K562 (cell line): ENCODE data around the gene TBC1D5. TPM values are rescaled to one million over a fixed set of nuclear protein-coding genes. Genes with fewer than 3 reads are reported as not detected.

Experiments used
- BACH1 ChIP-seq: fragments of 200-800 bp; sonication (Bioruptor generic); IDR thresholded peaks from 2 replicates; pipeline ENCODE4 v1.6.1; 2016; ENCODE audit warnings: missing genetic modification characterization, missing compliant biosample characterization
- BMI1 ChIP-seq: fragments of 150-350 bp; IDR thresholded peaks from 2 replicates; pipeline ENCODE4 v1.6.1; 2014; ENCODE audit warnings: low read length
- CHCHD3 ChIP-seq: fragments of 250-450 bp; sonication (Bioruptor Pico); IDR thresholded peaks from 2 replicates; pipeline ENCODE4 v2.1.2; 2022; ENCODE audit warnings: mild to moderate bottlenecking
- DPF2 ChIP-seq: fragments of 450-650 bp; IDR thresholded peaks from 2 replicates; pipeline ENCODE4 v1.6.1; 2016
- HOMEZ ChIP-seq: fragments of 250-450 bp; sonication (Bioruptor Pico); IDR thresholded peaks from 2 replicates; pipeline ENCODE4 v1.4.0; 2020; ENCODE audit warnings: mild to moderate bottlenecking, moderate library complexity
- KDM1A ChIP-seq, 2 experiments: fragments of 450-650 bp; IDR thresholded peaks; 2 replicates each; pipeline ENCODE4 v1.6.1; 2016; ENCODE audit warnings: mild to moderate bottlenecking in 2 of 2
- MAFF ChIP-seq: IDR thresholded peaks from 2 replicates; pipeline ENCODE4 v1.6.1; 2012; ENCODE audit warnings: low read length, improper control_type of control experiment
- NCOA2 ChIP-seq, 2 experiments: fragments of 450-650 bp; IDR thresholded peaks; 2 replicates each; pipeline ENCODE4 v1.6.1; 2018; ENCODE audit warnings: mild to moderate bottlenecking in 2 of 2, moderate library complexity in 1 of 2; ENCODE audit not compliant: partially characterized antibody in 2 of 2
- NFE2L1 ChIP-seq: fragments of 450-650 bp; IDR thresholded peaks from 2 replicates; pipeline ENCODE4 v1.6.1; 2016; ENCODE audit warnings: missing genetic modification characterization, low read depth, mild to moderate bottlenecking, missing compliant biosample characterization, moderate library complexity, borderline replicate concordance
- RUNX1 ChIP-seq: sonication (generic); IDR thresholded peaks from 2 replicates; pipeline ENCODE4 v1.6.1; 2016; ENCODE audit warnings: antibody characterized with exemption, low read depth
- SREBF1 ChIP-seq: fragments of 150-350 bp; IDR thresholded peaks from 2 replicates; pipeline ENCODE4 v1.6.1; 2014; ENCODE audit warnings: antibody characterized with exemption, low read depth, low read length, borderline replicate concordance
- SRF ChIP-seq, 2 experiments: fragments of 250-450, 450-650 bp in 1 of 2; sonication (Bioruptor Pico) in 1 of 2; sonication (generic) in 1 of 2; formaldehyde crosslinking; IDR thresholded peaks; 2 replicates each; pipeline versions ENCODE4 v1.5.0 to v1.5.1; 2020 to 2022; ENCODE audit warnings: mild to moderate bottlenecking in 1 of 2, missing genetic modification reagents in 1 of 2
- ZNF384 ChIP-seq: IDR thresholded peaks from 2 replicates; pipeline ENCODE4 v1.6.1; 2012; ENCODE audit warnings: low read depth, low read length, improper control_type of control experiment
- polyA plus RNA-seq, 8 experiments: library from polyadenylated mRNA; depleted of rRNA in 4 of 8; stranded (reverse) in 5 of 8; unstranded in 3 of 8; fragments of >200 nt; fragmentation: Nextera tagmentation in 2 of 8; fragmentation: Illumina TruSeq in 1 of 8; extraction: Ambion mirVana in 2 of 8; extraction: Trizol in 1 of 8; gene quantifications; 2 replicates each; pipeline versions ENCODE4 v1.2.1 to v1.2.3, GENCODE V29; 2011 to 2014; ENCODE audit warnings: inconsistent platforms in 1 of 8, missing spikeins in 1 of 8
- total RNA-seq, 7 experiments: library from RNA; depleted of rRNA in 6 of 7; stranded (reverse); fragments of >200 nt in 6 of 7; fragmentation: Illumina TruSeq in 2 of 7; extraction: Trizol in 2 of 7; gene quantifications; 2 replicates each; pipeline versions ENCODE4 v1.2.1 to v1.2.3, GENCODE V29; 2011 to 2021; ENCODE audit warnings: low replicate concordance in 1 of 7
- TF ChIP-seq, protein P1 (sequence below), 2 experiments: fragments of 450-650 bp in 1 of 2; sonication (generic) in 1 of 2; formaldehyde crosslinking in 1 of 2; IDR thresholded peaks in 1 of 2; conservative IDR thresholded peaks in 1 of 2; 2 replicates each; pipeline versions ENCODE4 v1.6.1 to v1.8.1; 2016 to 2023; ENCODE audit warnings: mild to moderate bottlenecking in 2 of 2, moderate library complexity in 2 of 2, inconsistent platforms in 1 of 2, missing genetic modification reagents in 1 of 2
- TF ChIP-seq, protein P2 (sequence below): sonication (generic); formaldehyde crosslinking; IDR thresholded peaks from 2 replicates; pipeline ENCODE4 v1.8.0; 2022; ENCODE audit warnings: mild to moderate bottlenecking, missing genetic modification reagents
- TF ChIP-seq, protein P3 (sequence below): sonication (generic); formaldehyde crosslinking; IDR thresholded peaks from 2 replicates; pipeline ENCODE4 v1.8.0; 2022; ENCODE audit warnings: mild to moderate bottlenecking, missing genetic modification reagents
- TF ChIP-seq, protein P4 (sequence below), 2 experiments: fragments of 450-650 bp in 1 of 2; sonication (generic) in 1 of 2; formaldehyde crosslinking; conservative IDR thresholded peaks; 2 replicates each; pipeline versions ENCODE4 v1.4.0 to v1.8.1; 2020 to 2022; ENCODE audit warnings: mild to moderate bottlenecking in 1 of 2, missing genetic modification reagents in 1 of 2

TBC1D5 gene
- total and polyA plus RNA-seq, 9 of the 15 experiments (the other 6 are each of a cell fraction or from before 2014, with no cell fraction given): 2.9 to 38.1 (median 25.6) TPM

GRCh38 chr3:17639257-17639656 lies 103.2 kb downstream of the TBC1D5 start (continued):
- TF ChIP-seq, protein P1, sequence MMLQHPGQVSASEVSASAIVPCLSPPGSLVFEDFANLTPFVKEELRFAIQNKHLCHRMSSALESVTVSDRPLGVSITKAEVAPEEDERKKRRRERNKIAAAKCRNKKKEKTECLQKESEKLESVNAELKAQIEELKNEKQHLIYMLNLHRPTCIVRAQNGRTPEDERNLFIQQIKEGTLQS (IDR thresholded peaks at IDR 0.05): peak; percentile 67; the same call in 1 of the 2 replicates
- TF ChIP-seq, protein P1 (CRISPR knock-in tag; conservative IDR thresholded peaks at IDR 0.05): no peak
- TF ChIP-seq, protein P2, sequence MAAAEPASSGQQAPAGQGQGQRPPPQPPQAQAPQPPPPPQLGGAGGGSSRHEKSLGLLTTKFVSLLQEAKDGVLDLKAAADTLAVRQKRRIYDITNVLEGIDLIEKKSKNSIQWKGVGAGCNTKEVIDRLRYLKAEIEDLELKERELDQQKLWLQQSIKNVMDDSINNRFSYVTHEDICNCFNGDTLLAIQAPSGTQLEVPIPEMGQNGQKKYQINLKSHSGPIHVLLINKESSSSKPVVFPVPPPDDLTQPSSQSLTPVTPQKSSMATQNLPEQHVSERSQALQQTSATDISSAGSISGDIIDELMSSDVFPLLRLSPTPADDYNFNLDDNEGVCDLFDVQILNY: no peak
- no peak for TF ChIP-seq CHCHD3 (CRISPR knock-in tag)
- TF ChIP-seq ZNF384: peak; percentile 86
- no peak for TF ChIP-seq BMI1
- TF ChIP-seq HOMEZ (CRISPR knock-in tag): no peak
- TF ChIP-seq NCOA2 (IDR thresholded peaks at IDR 0.05; ENCODE audit: partially characterized antibody in 2 of 2): no peak
- TF ChIP-seq, protein P3, sequence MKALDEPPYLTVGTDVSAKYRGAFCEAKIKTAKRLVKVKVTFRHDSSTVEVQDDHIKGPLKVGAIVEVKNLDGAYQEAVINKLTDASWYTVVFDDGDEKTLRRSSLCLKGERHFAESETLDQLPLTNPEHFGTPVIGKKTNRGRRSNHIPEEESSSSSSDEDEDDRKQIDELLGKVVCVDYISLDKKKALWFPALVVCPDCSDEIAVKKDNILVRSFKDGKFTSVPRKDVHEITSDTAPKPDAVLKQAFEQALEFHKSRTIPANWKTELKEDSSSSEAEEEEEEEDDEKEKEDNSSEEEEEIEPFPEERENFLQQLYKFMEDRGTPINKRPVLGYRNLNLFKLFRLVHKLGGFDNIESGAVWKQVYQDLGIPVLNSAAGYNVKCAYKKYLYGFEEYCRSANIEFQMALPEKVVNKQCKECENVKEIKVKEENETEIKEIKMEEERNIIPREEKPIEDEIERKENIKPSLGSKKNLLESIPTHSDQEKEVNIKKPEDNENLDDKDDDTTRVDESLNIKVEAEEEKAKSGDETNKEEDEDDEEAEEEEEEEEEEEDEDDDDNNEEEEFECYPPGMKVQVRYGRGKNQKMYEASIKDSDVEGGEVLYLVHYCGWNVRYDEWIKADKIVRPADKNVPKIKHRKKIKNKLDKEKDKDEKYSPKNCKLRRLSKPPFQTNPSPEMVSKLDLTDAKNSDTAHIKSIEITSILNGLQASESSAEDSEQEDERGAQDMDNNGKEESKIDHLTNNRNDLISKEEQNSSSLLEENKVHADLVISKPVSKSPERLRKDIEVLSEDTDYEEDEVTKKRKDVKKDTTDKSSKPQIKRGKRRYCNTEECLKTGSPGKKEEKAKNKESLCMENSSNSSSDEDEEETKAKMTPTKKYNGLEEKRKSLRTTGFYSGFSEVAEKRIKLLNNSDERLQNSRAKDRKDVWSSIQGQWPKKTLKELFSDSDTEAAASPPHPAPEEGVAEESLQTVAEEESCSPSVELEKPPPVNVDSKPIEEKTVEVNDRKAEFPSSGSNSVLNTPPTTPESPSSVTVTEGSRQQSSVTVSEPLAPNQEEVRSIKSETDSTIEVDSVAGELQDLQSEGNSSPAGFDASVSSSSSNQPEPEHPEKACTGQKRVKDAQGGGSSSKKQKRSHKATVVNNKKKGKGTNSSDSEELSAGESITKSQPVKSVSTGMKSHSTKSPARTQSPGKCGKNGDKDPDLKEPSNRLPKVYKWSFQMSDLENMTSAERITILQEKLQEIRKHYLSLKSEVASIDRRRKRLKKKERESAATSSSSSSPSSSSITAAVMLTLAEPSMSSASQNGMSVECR (CRISPR knock-in tag): no peak
- 0 out of 2 replicates have a peak, but pooled peaks have one; percentile 37 for TF ChIP-seq BACH1 (tag)
- TF ChIP-seq MAFF: peak; percentile 58; the same call in 1 of the 2 replicates
- no peak for TF ChIP-seq SREBF1
- TF ChIP-seq DPF2: peak; percentile 44; the same call in 1 of the 2 replicates
- no peak for TF ChIP-seq SRF (CRISPR knock-in tag; IDR thresholded peaks at IDR 0.05)
- TF ChIP-seq NFE2L1 (tag): 0 out of 2 replicates have a peak, but pooled peaks have one; percentile 13
- TF ChIP-seq KDM1A (IDR thresholded peaks at IDR 0.05): peak; percentile 66 to 75
- TF ChIP-seq, protein P4, sequence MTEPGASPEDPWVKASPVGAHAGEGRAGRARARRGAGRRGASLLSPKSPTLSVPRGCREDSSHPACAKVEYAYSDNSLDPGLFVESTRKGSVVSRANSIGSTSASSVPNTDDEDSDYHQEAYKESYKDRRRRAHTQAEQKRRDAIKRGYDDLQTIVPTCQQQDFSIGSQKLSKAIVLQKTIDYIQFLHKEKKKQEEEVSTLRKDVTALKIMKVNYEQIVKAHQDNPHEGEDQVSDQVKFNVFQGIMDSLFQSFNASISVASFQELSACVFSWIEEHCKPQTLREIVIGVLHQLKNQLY (CRISPR knock-in tag; conservative IDR thresholded peaks at IDR 0.05): no peak
- TF ChIP-seq RUNX1: no peak
